HG03097 (cell line): ENCODE data around the gene TCTA.
A peak's percentile ranks its signal among the peaks of the same experiment; 100 is the strongest.

Experiments used
- ATAC-seq: cut with Tn5 transposase; IDR thresholded peaks from one replicate; pipeline ENCODE4 v1.9.1; 2021; ENCODE audit not compliant: unreplicated experiment, low FRiP score

The TCTA gene

DNA sequence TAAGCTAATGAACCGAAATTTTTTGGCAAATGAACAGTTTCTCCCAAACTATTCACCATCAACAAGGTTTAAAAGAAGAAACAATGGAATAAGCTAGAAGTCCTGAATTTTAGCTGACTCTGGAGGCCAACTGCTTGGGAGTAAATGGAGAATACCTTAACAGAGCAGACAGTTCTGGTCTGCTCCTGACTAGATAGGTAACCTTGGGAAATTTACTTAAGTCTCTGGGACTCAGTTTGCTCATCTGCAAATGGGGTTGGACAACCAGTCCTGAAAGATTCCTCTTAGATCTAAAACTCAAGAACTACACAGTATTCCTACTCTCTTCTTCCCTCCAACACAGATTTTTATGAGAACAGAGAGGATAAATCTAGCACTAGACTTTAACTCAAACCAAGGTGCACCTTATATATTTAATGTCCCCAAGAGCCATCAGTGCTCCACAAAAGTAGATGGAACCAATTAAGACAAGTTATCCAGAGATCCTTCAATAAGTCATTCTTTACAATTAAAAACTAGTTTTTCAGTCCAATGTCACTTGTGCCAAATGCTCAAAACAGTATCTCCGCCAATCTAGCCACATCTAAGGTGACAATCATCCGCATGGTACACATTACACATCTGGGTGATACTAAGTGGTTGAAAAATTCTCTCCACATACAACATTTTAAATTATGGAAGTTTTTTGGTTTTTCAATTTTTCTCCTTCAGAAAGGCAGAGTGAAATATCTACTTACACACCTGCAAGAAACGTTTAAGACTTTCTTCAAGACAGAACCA is 2.0 kb upstream of the TCTA start:
- ATAC-seq = no peak

DNA sequence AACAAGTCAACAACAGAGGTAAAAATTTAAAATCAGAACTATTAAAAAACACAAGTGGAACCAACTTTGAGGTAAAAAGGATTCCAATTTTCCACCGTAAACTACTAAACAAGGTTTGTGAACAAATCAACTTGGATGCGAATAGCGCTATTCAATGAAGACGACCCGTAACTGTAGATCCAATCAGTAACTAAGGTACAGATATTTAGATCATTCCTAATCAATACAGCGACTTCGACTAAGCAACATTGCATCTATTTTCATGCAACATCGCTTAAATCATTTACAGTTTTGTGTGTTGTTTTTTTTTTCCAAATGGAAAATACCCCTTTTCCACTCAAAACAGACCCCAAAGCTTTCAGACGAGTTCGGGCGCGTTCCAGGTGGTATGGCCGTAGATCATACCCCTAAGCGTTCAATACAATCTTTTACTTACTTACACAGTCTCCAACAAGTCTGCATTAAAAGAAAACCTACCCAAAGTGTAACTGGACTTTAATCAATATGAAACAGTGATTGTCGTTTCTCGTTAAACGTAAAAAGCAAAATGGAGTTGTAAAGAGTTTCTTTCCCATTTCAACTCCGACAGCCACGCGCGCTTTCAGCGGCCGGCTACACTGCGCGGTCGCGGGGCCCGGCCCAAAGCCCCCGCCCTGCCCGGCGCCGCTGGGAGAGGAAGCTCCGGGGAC is 1.2 kb upstream of the TCTA start:
- no peak for ATAC-seq

DNA sequence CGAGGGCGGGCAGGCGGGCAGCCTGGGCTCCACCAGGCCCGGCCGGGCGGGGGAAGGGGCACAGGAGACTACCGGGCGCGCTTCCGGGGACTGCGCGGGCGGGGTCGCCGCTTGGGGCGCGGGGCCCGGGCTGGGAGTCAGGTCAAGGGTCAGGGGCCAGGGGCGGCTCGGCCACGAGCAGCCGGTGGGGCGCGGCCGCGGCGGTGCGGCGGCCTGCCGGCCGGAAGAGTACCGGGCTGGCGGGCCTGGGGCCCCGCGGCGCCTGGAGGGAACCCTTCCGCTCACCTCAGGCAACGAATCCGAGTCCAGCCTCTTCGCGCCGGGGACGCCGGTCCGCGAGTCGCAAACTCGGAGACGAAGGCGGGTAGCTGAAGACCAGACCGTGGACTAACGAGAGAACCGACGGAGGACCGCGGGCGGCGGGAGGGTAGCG is 672 bp upstream of the TCTA start:
- peak; percentile 28 for ATAC-seq

DNA sequence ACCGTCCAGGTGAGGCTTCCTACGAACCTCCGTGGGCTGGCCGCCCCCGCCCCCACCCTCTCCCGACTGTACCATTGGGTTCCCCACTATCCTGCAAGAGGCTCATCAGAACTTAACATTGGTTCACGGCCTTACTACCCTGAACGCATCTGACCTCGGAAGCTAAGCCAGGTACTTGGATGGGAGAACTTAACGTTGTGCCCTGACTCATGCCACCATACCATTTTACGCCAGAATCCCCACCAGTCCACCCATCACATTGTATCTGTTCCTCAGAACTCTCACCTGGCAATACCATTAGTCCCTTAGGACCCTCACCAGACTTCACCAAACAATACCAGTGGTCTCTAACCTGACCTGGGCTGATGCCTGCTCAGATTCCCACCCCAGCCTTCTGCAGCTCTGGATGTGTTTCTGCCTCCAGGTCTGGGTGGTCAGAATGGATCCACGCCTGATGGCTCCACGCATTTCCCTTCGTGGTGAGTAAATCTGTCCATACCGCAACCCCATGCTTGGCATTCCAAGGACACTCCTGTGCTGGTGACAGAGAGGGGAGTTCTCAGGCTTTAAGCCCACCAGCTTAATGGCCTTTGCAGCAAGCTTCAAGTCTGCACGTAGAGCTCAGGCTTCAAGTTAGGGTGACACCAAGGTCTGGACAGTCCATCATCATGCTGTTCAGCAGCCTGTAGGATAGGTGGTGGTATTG is 562 bp downstream of the TCTA start:
- no peak for ATAC-seq

DNA sequence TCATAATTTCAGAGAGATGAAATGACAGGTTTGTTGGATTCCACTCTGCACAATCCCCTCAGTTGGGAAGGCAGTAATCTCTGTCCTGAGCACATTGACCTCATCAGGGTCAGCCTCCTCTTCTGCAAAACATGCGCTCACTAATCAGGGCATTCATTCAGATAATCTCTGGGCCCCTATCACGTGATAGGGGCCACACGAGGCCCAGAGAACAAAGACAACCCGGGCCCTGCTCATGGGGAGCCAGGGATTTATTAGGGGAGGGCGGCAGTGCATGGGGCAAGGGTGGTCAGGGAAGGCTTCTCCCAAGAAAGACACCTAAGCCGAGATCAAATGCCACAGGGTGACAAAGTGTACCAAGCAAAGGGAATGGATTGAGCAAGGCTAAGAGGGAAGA is 1.1 kb downstream of the TCTA start:
- ATAC-seq = no peak

DNA sequence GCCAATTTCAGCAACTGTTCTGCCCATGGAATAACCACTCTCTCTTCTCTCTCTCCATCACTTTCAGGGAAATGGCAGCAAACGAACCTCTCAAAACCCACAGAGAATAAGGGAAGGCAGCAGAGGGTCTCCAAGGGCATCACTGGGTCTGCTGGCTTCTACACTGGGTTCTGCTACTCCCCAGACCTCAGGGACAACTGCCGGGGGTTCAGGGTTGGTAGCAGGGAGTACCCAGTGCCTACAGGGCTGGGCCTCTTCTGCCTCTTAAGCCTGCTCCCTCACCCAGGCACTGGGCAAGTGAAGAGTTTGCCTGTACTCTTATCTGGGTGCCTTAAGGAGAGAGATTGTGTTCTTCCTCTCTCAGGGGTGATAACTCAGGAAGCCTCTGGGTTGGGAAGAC is 2.5 kb downstream of the TCTA start:
- ATAC-seq = no peak

DNA sequence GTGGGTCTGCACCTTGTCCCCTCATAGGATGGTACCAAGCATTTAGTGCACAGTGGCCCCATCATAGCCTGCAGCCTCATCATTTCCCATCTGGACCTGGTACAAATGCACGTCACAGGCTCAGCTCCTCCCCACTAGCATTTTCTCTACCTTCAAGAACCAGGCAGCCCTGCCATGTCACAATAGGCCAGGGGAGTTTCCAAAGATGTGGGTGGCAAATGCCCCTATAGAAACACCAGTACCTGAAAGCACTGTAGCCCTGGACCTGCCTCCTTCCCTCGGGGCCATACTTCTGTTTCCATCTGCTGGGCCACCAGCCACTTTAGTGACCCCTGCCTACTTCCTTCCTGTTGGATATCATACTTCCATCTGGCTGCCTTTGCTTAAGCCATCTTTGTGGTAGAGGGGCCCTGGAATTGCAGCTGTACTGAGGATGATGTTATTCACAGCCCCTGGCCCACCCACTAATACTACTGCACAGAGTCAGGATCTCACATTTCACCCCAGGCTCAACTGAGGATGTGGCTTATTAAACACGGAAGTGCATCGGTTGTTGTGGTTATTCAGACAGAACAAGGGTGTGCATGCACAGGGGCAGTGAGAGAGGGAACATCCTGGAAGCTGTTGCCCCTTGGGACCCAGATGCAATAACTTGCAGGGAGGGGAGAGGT is 3.8 kb downstream of the TCTA start:
- ATAC-seq = no peak

DNA sequence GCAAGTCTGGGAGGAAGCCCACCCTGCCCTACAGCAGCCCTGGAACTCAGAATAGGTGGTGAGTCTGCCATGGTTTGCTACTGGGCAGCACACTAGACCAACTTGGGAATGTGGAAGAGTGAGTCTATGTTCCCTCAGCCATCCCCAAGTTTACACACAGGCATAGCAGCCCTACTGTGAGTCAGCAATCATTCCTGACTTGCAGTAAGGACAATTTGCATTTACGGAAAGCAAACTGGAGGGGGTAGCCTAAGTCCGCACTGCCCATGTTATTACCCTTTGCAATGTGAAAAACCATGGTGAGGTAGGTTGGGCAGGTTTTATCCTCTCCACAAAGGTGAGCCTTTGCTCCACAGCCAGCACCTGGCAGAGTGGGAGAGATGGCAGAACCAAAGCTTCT is 4.6 kb downstream of the TCTA start:
- ATAC-seq = no peak

DNA sequence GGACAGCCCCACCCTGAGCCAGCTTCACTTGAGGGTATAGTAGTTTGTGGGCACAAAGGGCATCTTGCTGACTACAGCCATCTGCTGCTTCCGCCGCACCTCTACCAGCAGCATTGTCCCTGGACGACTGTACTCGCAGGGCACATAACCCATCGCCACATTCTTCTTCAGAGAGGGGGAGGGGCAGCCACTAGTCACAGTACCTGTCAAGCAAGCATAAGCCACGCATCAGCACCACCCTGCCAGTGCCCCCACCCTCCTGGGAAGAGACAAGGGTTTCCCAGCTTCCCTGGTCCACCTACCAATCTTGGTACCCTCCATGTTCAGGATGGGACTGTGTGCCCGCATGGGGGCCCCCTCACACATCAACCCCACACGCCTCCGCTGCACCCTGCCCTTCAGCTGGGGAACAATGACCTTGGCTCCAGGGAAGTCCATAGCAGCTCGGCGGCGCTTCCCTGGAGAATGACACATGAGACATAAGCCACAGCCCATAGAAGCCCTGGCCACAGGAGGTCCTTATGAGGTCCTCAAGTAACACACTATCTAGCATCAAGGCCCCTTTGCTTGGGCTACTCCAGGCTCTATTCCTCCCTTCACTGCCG is 5.4 kb downstream of the TCTA start:
- no peak for ATAC-seq

DNA sequence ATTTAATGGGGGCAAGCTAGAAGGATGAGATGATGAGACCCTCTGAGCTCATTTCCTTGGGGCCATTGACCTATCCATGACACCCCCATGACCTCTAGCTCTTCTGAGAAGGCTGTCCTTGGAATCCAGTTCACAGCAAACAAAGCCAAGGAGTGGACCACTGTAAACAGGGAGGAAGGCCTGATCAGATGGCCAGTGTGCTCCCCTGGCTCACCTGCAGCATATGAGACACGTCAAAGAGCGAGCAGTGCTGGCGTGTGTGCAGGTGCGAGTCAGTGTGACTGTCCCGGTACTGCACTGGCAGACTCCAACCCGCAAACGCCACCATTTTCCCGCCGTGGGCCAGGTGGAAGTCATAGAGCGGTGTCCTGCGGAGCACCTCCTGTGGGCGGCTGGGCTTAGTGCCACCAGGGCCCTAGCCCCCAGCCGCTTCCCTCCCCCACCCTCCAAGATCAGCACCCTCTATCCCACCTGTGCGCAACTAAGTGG is 9.7 kb downstream of the TCTA start:
- no peak for ATAC-seq

DNA sequence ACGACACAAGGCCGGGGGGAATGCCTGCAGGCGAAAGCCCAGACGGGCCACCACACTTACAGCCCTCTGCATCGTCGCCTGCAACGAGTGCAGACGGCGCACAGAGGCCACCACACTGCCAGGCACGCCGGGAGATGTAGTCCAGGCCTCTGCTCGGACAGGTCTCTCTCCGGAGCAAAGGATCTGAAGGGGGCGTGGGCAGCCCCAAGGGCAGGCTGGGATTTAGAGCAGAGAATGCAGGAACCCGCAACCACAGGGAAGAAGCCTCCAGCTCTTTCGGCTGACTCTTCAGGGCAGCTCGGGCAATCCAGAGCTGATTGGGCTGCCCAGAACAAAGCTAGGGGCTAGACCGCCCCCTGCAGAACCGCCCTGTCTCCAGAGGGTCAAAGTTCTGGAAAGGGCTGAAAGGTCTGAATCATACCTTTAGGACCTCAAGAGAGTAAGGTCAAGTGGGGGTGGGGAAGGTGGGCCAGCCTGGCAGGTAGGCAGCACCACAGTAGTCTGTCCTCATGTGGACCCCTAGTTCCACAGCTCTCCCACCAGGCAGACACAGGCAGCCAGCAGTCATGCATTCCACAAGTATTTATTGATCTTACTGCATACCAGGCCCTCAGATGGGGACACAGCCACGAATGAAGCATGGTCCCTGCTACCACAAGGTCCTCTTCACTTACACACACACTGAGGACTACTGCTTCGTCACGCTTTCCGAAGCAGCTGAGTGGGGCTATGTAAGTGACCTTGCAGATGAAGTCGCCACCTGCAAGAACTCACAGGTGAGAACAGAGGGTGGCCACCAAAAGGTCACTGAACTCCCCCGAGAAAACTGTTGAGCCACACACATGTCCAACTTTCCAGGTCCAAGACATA is 10.4 kb downstream of the TCTA start, which contains the start of gene AMT:
Gene AMT (minus strand): TSS at position 95 of the 870 bp plus-strand sequence. CDS start 23 bp downstream, at position 72.
- ATAC-seq = no peak

DNA sequence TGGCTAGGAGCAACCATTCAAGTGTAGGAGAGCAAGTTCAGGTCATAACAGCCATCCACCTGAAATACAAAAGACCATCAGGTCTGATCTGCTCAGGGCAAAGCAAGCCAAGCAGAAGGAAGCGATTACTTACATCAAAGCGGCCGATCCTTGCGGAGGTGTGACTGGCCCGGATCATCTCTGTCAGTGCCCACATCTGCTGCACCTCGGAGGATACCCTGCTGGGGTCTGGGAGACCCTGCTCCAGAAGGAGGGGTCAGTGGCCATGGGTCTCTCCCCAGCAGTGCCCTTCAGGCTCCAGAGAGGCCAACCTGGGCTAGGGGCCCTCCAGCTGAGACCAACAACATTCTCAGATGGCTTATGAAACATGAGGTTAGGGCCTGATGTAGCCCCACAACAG is 12.6 kb downstream of the TCTA start:
- no peak for ATAC-seq

DNA sequence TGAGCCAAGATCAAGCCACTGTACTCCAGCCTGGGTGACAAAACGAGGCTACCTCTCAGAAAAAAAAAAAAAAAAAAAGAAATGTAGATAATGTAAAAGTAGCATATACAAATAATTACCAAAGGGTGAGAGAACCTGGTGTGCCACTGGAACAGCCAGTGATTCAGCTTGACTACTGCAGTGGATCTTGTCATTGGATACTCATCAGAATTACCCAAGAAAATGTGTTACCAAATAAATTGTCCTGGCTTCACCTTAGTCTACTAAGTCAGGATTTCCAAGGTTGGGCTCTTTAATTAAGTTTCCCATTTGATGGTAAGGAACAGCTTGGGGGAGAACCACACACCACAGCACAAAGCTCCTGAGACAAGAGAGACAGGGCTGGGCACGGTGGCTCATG is 15.4 kb downstream of the TCTA start:
- ATAC-seq = no peak

DNA sequence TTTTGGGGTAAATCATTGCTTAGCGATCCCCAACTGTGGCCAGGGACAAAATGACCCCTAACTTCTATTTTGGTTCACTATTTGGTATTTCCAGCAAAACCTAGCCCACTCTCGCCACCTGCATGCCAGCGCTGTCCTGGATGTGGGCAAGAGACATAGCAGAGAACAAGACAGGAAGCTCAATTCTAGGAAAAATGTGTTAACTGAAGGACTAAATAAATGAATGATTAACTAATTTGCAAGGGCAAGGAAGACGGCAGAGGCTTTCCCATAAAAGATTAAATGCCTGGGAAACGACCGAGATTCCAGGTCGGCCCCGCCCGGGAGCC is 16.5 kb downstream of the TCTA start:
- ATAC-seq = no peak

DNA sequence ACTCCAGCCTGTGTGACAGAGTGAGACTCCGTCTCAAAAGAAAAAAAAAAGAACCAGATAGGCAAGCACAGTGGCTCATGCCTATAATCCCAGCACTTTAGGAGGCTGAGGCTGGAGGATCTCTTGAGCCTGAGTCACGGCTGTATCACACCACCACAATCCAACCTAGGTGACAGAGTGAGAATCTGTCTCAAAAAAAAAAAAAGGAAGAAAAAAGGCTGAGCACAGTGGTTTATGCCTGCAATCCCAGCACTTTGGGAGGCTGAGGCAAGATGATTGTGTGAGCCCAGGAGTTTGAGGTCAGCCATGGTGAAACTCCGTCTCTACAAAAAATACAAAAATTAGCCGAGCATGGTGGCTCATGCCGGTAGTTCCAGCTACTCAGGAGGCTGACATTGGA is 22.5 kb downstream of the TCTA start:
- no peak for ATAC-seq

DNA sequence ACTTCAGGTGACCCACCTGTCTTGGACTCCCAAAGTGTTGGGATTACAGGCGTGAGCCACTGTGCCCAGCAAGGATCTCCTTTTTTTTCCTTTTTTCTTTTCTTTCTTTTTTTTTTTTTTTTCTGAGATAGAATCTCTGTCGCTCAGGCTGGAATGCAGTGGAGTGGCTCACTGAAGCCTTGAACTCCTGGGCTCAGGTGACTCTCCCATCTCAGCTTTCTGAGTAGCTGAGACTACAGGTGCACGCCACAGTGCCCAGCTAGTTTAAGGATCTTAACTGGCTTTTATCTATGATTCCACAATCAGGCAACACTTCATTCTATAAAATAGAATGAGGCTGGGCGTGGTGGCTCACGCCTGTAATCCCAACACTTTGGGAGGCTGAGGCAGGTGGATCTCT is 33.2 kb downstream of the TCTA start:
- ATAC-seq = no peak

DNA sequence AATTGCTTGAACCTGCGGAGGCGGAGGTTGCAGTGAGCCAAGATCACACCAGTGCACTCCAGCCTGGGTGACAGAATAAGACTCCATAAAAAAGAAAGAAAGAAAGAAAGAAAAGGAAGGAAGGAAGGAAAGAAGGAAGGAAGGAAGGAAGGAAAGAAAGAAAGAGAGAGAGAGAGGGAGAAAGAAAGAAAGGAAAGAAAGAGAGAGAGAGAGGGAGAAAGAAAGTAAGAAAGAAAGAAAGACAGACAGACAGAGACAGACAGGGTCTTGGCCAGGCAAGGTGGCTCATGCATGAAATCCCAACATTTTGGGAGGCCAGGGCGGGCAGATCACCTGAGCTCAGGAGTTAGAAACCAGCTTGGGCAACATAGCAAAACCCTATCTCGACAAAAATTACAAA is 41.4 kb downstream of the TCTA start:
- no peak for ATAC-seq

DNA sequence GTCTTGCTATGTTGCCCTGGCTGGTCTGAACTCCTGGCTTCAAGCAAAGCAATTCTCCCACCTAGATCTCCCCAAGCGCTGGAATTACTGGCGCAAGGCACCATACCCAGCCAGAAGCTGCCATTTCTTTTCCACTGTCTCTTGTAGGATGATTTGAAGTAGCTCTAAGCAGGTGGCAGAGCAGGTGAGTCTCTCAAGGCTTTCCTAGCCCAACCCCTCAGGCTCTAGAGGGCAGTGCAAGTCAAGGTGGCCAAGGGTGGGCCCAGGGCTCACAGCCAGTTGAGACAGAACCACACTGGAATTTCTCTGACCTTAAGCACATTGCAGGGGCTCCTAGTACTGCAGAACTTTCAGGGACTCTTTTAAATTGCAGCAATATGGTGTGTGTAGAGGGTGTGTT is 42.2 kb downstream of the TCTA start:
- ATAC-seq = no peak

DNA sequence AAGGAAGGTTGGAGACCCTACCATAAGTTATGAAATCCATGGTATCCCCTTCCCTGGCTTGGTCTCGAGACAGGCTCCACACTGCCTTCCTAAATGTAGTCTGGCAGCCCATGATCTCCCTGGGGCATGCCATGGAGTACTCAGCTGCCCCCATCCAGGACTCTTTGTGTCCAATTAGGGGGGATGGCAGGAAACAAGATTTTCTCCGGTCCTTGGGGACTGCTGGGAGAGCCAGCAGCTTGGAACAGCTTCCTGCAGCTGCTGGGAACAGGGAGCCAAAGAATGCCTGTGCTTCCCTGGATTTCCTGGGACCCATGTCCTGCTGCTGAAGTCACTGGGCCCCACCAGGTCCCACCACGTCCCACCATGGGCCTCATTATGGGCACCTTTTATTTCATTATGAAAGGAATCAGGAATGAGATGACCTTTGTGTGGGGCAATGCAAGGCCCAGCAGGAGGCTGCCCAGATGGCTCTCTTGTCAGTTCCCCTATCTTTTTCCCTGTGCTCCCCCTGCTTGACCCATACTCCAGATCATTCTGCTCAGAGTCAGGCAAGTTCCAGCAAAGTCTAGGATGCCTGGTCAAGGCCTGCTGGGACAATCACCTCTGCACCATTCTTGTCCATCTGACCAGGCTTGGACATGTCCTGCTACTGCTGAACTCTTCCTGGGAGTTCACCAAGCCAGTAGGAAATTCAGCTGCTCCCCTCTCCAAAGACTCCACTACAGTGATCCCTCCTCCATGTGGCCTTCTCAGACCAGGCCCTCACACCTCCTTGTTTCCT is 42.9 kb downstream of the TCTA start:
- no peak for ATAC-seq
